Endothelial cell of umbilical vein (primary cell): ENCODE measurements around the gene RNF222. TPM values are rescaled to one million over a fixed set of nuclear protein-coding genes. Genes with fewer than 3 reads are reported as not detected.

Source experiments
- BruUV-seq: library from RNA; stranded (reverse); fragments of 400-500 nt; replicated peaks from 2 replicates; lab custom pipeline; 2021; lab: Mats Ljungman, UMichigan
- CTCF ChIA-PET: fragments of 300-600, 350-600 bp; sonication (Branson Sonifier 250); formaldehyde crosslinking; loops from one replicate; lab custom pipeline; 2021; ENCODE audit warnings: antibody characterized with exemption, inconsistent platforms; lab: Charles Lee
- POLR2A ChIA-PET: fragments of 300-600, 350-600 bp; sonication (Branson Sonifier 250); formaldehyde crosslinking; loops from one replicate; lab custom pipeline; 2021; ENCODE audit warnings: antibody characterized with exemption, inconsistent platforms; lab: Charles Lee
- DNase-seq: peaks from one replicate; pipeline ENCODE4 v3.0.0-alpha.2; 2011; ENCODE audit warnings: low read depth, low spot score
- FAIRE-seq: peaks from 2 replicates; lab custom pipeline; 2011; peaks lifted over from hg19 to GRCh38; lab: Jason Lieb, UNC
- H2AFZ ChIP-seq: 2 replicates; pipeline ENCODE4 v1.6.0; 2012; ENCODE audit warnings: low read depth, low read length, control low read depth, inconsistent platforms
- H3K27ac ChIP-seq: 2 replicates; pipeline ENCODE4 v1.5.1; 2011; ENCODE audit warnings: low read depth, mild to moderate bottlenecking, control low read depth, low read length, moderate library complexity; ENCODE audit not compliant: insufficient read depth
- H3K27me3 ChIP-seq, 2 experiments: 2 replicates each; pipeline versions ENCODE4 v1.6.0 to v1.6.1; 2011; ENCODE audit warnings: low read length in 2 of 2, mixed read lengths in 1 of 2; ENCODE audit not compliant: control insufficient read depth in 2 of 2, insufficient read depth in 2 of 2
- H3K36me3 ChIP-seq, 2 experiments: 2 replicates in 1 of 2; 3 replicates in 1 of 2; pipeline ENCODE4 v1.5.1; 2011; ENCODE audit warnings: low read length in 2 of 2, mild to moderate bottlenecking in 1 of 2, moderate library complexity in 1 of 2; ENCODE audit not compliant: control insufficient read depth in 2 of 2, insufficient read depth in 2 of 2; ENCODE audit errors: extremely low read depth in 1 of 2
- H3K4me1 ChIP-seq: 3 replicates; pipeline ENCODE4 v1.5.1; 2011; ENCODE audit warnings: mild to moderate bottlenecking, low read length; ENCODE audit not compliant: control insufficient read depth, insufficient read depth; ENCODE audit errors: extremely low read depth
- H3K4me2 ChIP-seq: 2 replicates; pipeline ENCODE4 v1.6.1; 2011; ENCODE audit warnings: low read length, control low read depth, mixed read lengths; ENCODE audit not compliant: insufficient read depth
- H3K4me3 ChIP-seq, 3 experiments: fragments of 200-600 bp in 1 of 3; sonication (generic), shearing (Covaris generic) in 1 of 3; replicated peaks in 1 of 3; 2 replicates each; pipeline ENCODE4 v1.5.1; 2011 to 2016; ENCODE audit warnings: control low read depth in 3 of 3, low read length in 3 of 3, mild to moderate bottlenecking in 2 of 3, inconsistent platforms in 1 of 3, low read depth in 1 of 3, moderate library complexity in 1 of 3; ENCODE audit not compliant: insufficient read depth in 1 of 3
- H3K79me2 ChIP-seq: 2 replicates; pipeline ENCODE4 v1.6.0; 2012; ENCODE audit warnings: low read length, inconsistent platforms; ENCODE audit not compliant: control insufficient read depth, insufficient read depth
- H3K9ac ChIP-seq: replicated peaks from 2 replicates; pipeline ENCODE3; 2011; ENCODE audit warnings: low read length, control low read depth; ENCODE audit not compliant: insufficient read depth; ENCODE audit errors: extremely low read depth
- H3K9me1 ChIP-seq: replicated peaks from 3 replicates; pipeline ENCODE4 v1.6.0; 2011; ENCODE audit warnings: mild to moderate bottlenecking, low read length; ENCODE audit not compliant: control insufficient read depth, insufficient read depth; ENCODE audit errors: extremely low read depth
- H3K9me3 ChIP-seq: replicated peaks from 2 replicates; pipeline ENCODE4 v1.5.1; 2012; ENCODE audit warnings: low read length, inconsistent platforms; ENCODE audit not compliant: control insufficient read depth, insufficient read depth
- H4K20me1 ChIP-seq: replicated peaks from 2 replicates; pipeline ENCODE3; 2011; ENCODE audit warnings: mild to moderate bottlenecking, low read length; ENCODE audit not compliant: control insufficient read depth, insufficient read depth; ENCODE audit errors: extremely low read depth
- CTCF ChIP-seq, 2 donors: IDR thresholded peaks; 1 replicate in 1 of 2; 2 replicates in 1 of 2; pipeline ENCODE4 v1.5.1; 2011; ENCODE audit warnings: low read length in 2 of 2, mild to moderate bottlenecking in 2 of 2, moderate library complexity in 2 of 2, control low read depth in 1 of 2, inconsistent platforms in 1 of 2, low read depth in 1 of 2; ENCODE audit not compliant: insufficient read depth in 1 of 2; ENCODE audit errors: extremely low read depth in 1 of 2
- EZH2 ChIP-seq: IDR thresholded peaks from 2 replicates; pipeline ENCODE4 v1.6.1; 2012; ENCODE audit warnings: borderline replicate concordance, low read depth, mild to moderate bottlenecking, moderate library complexity, low read length, inconsistent platforms; ENCODE audit not compliant: severe bottlenecking
- FOS ChIP-seq: IDR thresholded peaks from 2 replicates; pipeline ENCODE4 v1.6.1; 2011; ENCODE audit warnings: mild to moderate bottlenecking, low read length, moderate library complexity, borderline replicate concordance; ENCODE audit not compliant: insufficient read depth
- GATA2 ChIP-seq: IDR thresholded peaks from 2 replicates; pipeline ENCODE4 v1.7.0; 2011; ENCODE audit warnings: low read depth, mild to moderate bottlenecking, moderate library complexity, mixed read lengths, low read length; ENCODE audit not compliant: insufficient read length, insufficient read depth
- JUN ChIP-seq: IDR thresholded peaks from 2 replicates; pipeline ENCODE4 v1.6.1; 2011; ENCODE audit warnings: borderline replicate concordance, low read depth; ENCODE audit not compliant: insufficient read length, insufficient read depth
- MYC ChIP-seq: IDR thresholded peaks from one replicate; pipeline ENCODE4 v1.6.1; 2011; ENCODE audit warnings: mild to moderate bottlenecking, low read depth, low read length
- POLR2A ChIP-seq: IDR thresholded peaks from 2 replicates; pipeline ENCODE4 v1.6.1; 2012; ENCODE audit warnings: low read depth, mild to moderate bottlenecking, control low read depth, low read length
- POLR2AphosphoS5 ChIP-seq: IDR thresholded peaks from 2 replicates; pipeline ENCODE4 v1.6.1; 2012; ENCODE audit warnings: low read depth, mild to moderate bottlenecking, control low read depth, low read length, moderate library complexity; ENCODE audit not compliant: insufficient read depth
- dilution Hi-C: fragments of 300-500 bp; cut with MboI; formaldehyde crosslinking; loops from one replicate; pipeline ENCODE4 v1.15.0; 2019; ENCODE audit warnings: low sequenced_read_pairs; ENCODE audit not compliant: extremely low pct_ligation_motif_present
- intact Hi-C: fragments of 100-400 bp; cut with micrococcal nuclease; formaldehyde crosslinking; loops from one replicate; pipeline ENCODE4 v1.10.0; 2022
- polyA plus RNA-seq, 4 experiments: library from polyadenylated mRNA; depleted of rRNA in 3 of 4; stranded (reverse) in 3 of 4; unstranded in 1 of 4; fragments of >200 nt; gene quantifications; 2 replicates each; pipeline versions ENCODE4 v1.2.1 to v1.2.3, GENCODE V29; 2011 to 2012; ENCODE audit warnings: missing spikeins in 1 of 4
- total RNA-seq: library from RNA; stranded (reverse); gene quantifications from 2 replicates; pipeline ENCODE4 v1.2.3, GENCODE V29; 2021
- TF ChIP-seq, protein P1 (sequence below): IDR thresholded peaks from 2 replicates; pipeline ENCODE4 v1.6.1; 2011; ENCODE audit not compliant: insufficient read depth, insufficient read length

RNF222 gene
- total and polyA plus RNA-seq, 2 donors (not counting 3 experiments of a cell fraction or from before 2014, with no cell fraction given), result not detected

- Histone ChIP-seq H3K27me3 (peaks cover 0 to 2% of the 10 kb centered on the region in 2 experiments), H3K9me1 (no peaks in the 10 kb centered on the region), H3K79me2 (no peaks in the 10 kb centered on the region), H3K27ac (no peak overlapping the region), H2AFZ (no peak overlapping the region), H3K4me1 (peaks cover 13% of the 10 kb centered on the region), H3K4me3 (no peak overlapping the region), H3K9me3 (no peaks in the 10 kb centered on the region), H3K36me3 (no peaks in the 10 kb centered on the region), H4K20me1 (no peaks in the 10 kb centered on the region), H3K4me2 (no peak overlapping the region), H3K9ac (no peak overlapping the region)
- dilution Hi-C loops (no loop called here), intact Hi-C loops (no loop called here)
- FAIRE-seq (no peak), DNase-seq (no peak)
- POLR2A ChIA-PET, result no interaction called here
- CTCF ChIA-PET, result interaction anchor here (3.8 kb wide), 1 partner anchor 358 kb away, joined by 19 read pairs; no protein-coding TSS in a partner anchor
- no peak for TF ChIP-seq POLR2AphosphoS5
- TF ChIP-seq FOS, result no peak
- TF ChIP-seq EZH2, result no peak
- TF ChIP-seq, protein P1, sequence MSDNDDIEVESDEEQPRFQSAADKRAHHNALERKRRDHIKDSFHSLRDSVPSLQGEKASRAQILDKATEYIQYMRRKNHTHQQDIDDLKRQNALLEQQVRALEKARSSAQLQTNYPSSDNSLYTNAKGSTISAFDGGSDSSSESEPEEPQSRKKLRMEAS, result no peak
- no peak for TF ChIP-seq JUN
- TF ChIP-seq POLR2A, result no peak
- TF ChIP-seq MYC, result no peak
- no peak for TF ChIP-seq GATA2
- TF ChIP-seq CTCF (IDR thresholded peaks at IDR 0.05; ENCODE audit: extremely low read depth in 1 of 2, insufficient read depth in 1 of 2, low read depth in 1 of 2, low read length in 2 of 2), result no peak
- BruUV-seq, result no TSS peak
Measured at GRCh38 chr17:8387914-8388651, 9.5 kb downstream of the RNF222 start.
